ENCODE results near the gene OXA1L.
"Not testable (repeated sequence)": the region's sequence is repeated elsewhere in the genome, so short reads cannot be mapped to it uniquely, and the experiment has no call there.

OXA1L gene

DNA sequence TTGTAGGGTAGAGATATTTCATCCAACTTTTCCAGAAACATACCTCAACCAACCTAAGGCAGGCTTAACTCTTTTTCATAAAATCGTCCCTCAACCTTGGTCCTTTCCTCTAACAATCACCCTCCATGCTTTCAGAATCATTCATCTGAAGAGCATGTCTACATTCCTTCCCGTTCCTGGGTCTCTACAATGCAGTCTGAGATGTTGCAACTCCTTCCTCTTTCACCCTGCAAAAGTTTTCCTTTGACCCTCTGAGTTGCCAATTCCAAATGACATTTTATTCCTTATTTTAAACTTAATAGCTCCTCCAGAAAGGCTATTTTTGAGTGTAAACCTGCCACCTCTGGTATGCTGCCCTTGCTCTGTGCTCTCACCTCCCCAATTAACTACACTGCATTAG, 32.0 kb downstream of the OXA1L start:
- no peak for DNase-seq (ENCODE audit: low read depth in 2 of 2)

DNA sequence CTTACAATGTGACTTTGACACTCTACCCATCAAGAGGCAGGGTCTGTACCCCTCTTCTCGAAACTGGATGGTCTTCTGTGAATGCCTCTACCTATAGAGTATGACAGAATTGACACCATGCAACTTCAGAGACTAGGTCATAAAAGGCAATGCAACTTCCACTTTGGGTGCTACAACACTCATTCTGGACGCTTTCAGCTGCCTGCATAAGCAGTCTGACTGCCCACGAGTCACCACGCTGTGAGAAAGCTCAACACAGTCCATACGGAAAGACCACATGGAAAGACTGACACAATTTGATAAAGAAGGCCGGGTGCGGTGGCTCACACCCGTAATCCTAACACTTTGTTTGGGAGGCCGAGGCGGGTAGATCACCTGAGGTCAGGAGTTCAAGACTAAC, 33.9 kb downstream of the OXA1L start:
- DNase-seq (ENCODE audit: low read depth in 2 of 2) = no peak

DNA sequence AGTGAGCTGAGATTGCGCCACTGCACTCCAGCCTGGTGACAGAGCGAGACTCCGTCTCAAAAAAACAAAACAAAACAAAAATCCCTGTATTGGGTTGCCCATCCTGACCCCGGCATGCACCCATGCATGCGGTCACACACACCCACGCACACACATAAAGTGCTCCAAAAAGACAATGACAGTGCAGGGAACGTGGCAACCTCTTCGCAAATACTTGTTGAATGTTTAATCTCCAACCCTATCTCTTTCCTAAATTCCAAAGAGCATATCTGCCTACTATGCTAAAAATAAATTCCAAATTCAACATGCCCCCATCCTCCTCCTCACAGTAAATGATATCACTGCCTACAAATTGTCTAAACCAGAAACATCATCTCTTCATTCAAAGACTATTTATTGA, 35.2 kb downstream of the OXA1L start:
- no peak for DNase-seq (ENCODE audit: low read depth in 2 of 2)

DNA sequence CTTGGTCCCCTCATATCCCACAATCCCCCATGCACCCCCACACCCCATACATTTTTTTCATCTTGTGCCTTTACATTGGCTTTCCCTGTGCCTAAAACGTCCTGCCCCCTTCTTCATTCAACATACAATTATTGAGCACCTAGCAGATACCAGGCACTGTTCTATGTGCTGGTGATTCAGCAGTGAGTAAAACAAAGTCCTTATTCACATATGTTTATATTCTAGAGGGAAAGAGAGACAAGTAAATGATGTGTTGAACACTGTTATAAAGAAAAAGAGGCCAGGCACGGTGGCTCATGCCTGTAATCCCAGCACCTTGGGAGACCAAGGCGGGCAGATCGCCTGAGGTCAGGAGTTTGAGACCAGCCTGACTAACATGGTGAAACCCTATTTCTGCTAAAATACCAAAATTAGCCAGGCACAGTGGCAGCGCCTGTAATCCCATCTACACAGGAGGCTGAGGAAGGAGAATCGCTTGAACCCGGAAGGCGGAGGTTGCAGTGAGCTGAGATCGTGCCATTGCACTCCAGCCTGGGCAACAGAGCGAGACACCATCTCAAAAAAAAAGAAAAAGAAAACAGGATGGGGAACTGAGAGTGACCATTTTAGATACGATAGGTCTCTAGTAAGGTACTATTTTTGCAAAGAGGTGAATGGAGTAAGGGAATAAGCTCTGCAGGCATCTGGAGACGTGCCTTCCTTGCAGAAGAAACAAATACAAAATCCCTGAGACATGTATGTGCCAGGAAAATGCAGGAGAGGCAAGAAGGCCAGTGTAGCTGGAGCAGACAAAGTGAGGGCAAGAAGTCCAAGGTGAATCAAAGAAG, 36.6 kb downstream of the OXA1L start:
- no peak for DNase-seq (ENCODE audit: low read depth in 2 of 2)

DNA sequence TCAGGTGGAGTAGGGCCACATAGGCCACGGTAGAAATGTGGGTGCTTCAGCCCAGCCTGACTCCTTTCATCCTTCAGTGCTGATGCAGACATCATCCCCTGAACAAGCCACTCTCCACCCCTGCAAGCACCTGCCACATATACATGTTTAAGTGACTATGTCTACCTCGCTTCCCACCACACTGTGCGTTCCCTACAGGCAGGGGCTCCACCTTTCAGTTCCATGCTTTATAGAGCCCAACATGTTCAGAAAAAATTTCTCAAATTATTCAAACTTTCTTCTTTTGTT, 37.1 kb downstream of the OXA1L start:
- no peak for DNase-seq (ENCODE audit: low read depth in 2 of 2)

DNA sequence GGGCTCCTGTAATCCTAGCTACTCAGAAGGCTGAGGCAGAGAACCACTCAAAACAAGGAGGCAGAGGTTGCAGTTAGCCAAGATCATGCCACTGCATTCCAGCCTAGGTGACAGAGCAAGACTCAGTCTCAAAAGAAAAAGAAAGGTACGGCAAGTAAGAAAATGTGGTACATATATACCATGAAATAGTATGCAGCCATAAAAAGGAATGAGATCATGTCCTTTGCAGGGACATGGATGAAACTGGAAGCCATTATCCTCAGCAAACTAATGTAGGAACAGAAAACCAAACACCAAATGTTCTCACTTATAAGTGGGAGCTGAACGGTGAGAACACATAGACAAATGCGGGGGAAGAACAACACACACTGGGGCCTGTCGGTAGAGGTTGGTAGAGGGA, 38.7 kb downstream of the OXA1L start:
- DNase-seq (ENCODE audit: low read depth in 2 of 2) = not testable (repeated sequence)

DNA sequence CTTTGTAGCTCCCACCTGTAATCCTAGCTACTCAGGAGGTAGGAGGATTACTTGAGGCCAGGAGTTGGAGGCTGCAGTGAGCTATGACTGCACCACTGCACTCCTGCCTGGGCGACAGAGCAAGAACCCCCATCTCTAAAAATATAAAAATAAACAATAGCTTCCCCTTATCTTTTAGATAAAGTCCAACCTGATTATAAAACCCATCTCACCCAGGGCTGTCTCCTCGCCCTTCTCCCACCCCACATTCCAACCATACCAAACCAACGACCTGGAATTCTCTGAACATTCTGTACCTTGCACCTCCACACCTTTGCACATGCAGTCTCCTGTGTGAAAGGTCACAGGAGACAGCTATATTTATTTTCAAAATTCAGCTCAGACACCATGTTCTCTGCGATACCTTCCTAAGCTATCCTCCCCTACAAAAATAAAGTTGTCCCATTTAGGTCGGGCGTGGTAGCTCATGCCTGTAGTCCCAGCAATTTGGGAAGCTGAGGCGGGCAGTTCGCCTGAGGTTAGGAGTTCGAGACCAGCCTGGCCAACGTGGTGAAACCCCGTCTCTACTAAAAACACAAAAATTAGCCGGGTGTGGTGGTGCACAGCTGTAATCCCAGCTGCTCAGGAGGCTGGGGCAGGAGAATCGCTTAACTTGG, 41.1 kb downstream of the OXA1L start:
- DNase-seq (ENCODE audit: low read depth in 2 of 2) = no peak

DNA sequence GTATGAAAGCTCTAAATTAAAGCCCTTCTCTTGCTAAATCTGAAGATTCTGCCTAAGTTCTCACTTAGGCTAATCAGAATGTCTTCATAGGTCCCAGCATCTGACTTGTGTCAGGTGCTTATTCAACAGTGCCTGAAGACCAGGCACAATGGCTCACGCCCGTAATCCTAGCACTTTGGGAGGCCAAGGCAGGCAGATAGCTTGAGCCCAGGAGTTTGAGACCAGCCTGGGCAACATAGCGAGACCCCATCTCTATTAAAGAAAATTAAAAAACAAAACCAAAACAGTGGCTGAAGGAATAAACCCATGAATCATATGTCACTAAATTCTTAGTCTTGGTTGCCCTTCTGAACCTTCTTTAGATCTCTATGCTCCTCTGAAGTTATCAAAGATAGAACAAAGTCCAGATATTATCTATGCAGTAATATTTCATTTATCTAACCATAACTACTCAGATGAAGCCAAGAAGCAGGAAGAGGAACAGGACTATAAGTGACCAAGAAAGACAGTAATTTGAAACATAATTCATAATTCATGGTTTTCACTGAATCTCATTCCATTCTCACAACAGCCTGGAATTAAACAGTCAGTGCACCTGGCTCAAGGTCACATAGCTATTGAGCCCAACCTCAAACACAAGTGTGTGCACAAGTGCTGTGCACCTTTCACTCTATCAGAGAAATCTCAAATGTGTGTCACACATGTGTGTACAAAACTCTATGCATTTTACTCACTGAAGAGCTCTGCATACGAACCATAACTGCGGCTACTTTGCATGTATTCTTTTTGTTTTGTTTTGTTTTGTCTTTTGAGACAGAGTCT, 42.1 kb downstream of the OXA1L start:
- DNase-seq (ENCODE audit: low read depth in 2 of 2) = no peak

DNA sequence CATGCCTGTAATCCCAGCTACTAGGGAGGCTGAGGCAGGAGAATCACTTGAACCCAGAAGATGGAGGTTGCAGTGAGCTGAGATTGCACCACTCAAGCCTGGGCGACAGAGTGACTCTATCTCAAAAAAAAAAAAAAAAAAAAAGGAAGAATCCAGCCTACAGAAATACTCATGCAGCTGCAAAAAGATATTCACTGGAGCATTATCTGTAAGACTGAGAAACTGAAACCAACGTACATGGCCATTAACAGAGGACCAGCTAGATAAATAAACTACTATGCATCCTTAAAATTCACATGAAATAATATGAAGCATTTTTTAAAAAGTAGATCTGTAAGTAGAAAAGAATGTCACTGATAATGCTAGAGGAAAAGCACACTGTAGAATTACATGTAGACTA, 45.2 kb downstream of the OXA1L start:
- DNase-seq (ENCODE audit: low read depth in 2 of 2) = no peak

DNA sequence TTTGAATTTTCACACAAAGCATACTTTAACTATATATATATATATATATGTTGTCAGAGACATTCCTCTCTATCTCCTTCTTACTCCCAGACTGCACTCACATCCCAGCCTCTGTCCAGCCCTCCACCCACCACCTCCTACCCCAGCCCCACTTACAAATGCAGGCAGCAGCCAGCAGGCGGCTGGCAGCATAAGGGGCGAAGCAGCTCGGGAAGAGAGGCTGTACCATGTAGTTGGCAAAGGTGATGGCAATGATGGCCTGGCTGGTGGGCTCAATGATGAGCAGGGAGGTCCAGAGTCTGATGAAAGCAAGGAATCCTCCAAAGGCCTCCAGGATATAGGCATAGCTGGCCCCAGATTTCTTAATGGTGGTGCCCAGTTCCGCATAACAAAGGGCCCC, 46.3 kb downstream of the OXA1L start:
- no peak for DNase-seq (ENCODE audit: low read depth in 2 of 2)

DNA sequence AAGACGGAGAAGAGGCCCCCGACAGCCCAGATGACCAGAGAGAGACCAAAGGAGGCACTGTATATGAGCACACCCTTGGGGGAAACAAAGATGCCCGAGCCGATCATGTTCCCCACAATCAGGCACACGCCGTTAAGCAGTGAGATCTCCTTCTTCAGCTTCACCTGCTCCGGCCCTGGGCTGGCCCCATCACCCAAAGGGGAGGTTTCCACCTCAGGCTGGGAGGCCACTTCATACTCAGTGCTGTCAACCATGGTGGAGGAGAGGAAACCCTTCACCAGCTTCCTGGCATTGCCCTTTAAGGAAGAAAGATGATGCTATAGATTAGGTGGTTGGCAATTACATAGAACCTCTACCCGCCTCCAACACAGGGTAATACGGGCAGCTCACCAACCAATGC, 46.7 kb downstream of the OXA1L start:
- no peak for DNase-seq (ENCODE audit: low read depth in 2 of 2)

DNA sequence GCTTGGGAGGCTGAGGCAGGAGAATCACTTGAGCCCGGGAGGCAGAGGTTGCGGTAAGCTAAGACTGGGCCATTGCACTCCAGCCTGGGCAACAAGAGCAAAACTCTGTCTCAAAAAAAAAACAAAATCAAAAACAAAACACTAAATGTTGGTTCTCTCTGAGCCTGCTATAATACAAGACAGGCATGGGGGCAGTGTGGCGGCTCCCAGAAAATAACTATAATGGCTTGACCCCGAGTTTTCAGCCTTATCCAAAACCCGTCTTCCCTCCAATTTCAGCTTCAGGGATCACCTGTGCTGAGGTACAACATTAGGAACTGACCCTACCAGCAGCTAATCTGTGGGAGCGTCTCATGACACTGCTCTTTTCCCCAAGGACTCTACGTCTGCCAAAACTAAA, 47.9 kb downstream of the OXA1L start:
- no peak for DNase-seq (ENCODE audit: low read depth in 2 of 2)

DNA sequence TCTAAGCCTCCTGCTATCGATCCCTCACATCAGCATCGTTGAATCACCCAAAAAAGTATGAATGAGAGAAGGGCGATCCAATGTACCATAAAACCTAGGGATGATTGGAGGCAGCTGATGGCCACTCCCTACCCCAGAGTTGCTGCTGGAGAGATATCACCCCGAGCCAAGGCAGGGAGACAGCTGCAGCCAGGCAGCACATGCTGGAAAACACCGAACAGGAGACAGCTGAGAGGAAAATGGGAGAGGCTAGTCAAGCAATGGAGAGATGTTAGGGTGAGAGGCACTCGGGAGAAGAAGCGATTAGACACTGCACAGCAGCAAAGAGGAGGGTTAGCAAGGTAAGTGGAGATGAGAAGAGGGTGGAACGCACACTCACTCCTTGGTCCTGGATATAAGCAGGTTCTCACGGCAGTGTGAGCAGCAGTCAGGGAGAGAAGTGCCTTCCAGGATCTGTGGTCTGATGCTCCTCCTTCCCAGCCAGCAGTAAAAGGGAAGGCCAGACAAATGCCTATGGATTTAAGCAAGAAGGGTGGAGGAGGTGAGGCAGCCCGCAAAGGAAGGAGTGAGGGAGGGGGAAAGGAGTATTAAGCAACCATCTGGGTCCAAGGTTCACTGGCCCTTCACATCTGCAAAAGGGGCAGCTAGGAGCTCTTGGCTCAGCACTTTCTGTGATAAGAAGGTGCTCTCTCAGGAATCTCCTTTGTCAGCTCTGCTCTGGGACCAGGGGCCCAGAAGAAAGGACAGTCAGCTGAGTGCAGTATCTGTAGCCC, 48.6 kb downstream of the OXA1L start, which contains the start of gene SLC7A7:
SLC7A7 (minus strand) TSS at position 495 of the 773 bp plus-strand sequence. CDS start 2,037 bp downstream, outside the sequence.
- no peak for DNase-seq (ENCODE audit: low read depth in 2 of 2)

DNA sequence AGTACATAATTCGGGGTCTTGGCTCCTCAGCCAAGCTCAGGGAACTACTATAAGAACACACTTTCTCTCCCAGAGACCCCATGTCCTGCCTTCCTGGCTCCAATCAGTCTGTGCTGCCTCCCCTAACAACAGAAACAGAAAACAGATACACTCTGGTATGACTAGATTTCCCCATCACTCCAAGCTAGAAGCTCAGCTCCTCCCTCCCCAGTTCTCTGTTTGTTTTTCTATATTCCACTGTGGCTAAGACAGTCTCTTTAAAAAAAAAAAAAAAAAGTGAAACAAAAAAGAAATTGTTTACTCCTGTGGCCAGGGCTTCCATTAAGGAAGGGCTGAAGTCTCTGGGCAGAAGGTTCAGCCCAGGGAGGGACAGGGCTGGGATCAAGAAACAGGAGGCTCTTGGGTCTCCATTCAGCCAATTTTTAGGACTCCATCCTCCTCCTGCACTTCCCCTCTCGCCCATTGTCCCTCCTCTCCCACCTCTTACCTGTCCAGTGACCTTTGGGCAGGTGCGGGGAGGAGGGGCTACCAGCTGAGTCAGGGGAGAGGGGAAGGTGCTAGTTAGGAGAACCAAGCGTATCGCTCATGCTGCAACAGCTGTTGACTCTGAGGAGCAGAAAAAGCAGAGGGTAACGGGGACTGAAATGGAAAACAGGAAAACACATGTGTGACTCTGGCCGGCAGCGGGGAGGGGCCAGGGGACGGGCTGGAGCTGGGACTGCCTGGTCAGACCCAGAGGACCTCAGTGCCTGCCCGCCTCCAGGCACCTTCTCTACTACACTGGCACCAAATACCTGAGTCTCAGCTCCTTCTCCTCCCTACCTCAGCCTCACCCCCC, 52.9 kb downstream of the OXA1L start:
- DNase-seq (ENCODE audit: low read depth in 2 of 2) = no peak

DNA sequence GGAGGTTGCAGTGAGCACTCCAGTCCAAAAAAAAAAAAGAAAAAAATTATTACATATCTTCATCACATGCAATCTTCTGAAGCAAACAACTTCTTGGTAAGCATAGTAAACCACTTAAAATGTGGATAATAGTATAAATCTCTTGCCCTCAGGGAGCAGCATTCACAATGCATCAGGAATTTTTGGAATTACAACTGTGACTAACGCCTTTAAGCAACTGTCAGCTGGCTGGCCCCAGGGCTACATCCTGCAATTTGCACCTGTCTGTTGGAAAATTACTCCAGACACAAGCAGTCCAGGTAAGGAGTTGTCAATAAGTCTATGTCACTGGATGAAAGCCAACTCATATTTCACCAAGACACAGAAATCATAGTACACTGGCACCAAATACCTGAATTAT, 54.2 kb downstream of the OXA1L start:
- no peak for DNase-seq (ENCODE audit: low read depth in 2 of 2)

DNA sequence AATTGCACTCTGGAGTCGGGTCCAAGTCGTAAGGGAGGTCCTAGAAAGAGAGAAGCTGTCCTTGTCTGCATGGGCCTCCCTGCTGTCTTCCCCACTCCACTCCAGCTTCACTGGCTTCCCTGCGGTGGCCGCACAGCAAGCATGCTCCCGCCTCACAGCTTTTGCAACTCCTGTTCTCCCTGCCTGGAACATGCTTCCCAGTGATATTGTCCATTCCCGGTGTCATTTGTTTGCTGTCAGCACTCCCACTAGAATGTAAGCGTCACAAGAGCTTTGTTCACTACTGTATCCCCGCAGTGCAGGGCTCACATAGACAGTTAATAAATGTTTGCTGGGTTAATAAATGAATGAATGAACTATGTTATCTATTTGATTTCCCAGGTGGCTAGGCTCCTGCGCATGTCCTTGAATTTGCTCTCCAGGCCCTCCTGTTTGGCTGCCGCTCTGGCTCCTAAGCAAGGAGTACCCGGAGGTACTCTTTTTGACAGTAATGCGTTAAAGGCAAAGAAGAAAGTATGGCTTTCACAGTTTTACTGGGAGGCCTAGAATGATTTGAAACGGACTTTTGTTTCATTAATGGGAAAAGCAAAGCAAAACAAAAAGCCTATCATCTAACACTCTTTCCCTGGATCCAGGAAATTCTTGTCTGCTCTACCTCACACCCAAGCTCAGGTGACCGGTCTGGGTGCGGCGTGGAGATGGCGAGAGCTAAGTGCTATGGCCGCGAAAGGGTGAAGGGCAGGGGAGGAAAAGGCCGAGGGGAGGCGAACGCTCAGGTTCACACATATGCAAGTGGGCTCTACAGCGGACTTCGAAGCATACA, 54.9 kb downstream of the OXA1L start:
- DNase-seq (ENCODE audit: low read depth in 2 of 2) = no peak

DNA sequence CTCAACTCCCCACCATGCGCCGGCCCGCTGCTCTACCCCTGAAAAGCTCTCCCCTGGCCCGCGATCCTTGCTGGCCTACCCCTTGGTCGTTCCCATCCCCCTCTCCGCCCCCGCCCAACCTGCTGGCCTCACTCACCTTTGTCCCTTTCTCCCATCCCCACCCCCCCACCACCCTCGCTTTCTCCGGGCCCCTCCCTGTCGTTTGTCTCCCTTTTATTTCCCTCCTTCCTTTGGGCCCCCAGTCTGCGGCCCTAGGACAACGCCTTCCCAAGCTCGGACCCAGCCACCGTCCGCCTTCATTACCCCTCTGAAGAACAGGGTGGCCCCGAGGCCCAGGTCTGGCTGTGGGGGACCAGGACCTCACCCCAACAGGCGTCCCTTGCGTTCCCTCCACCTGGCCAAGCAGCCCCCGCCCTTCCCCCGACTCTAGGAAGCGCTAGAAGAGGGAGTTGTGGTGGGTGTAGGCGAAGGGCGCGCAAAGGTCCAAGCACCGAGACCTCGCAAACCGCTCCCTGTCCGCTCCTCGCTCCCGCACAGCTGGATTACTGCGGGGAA, 55.6 kb downstream of the OXA1L start:
- DNase-seq (ENCODE audit: low read depth in 2 of 2) = no peak
